Nucleus accumbens (tissue), 56 donors: ENCODE results near the gene HOTAIR.

Experiments
- DNase-seq, 56 donors: peaks; one replicate each; lab custom pipeline; 2025; lab: John Stamatoyannopoulos, UW

The HOTAIR gene

GRCh38 chr12:53965281-53966084 lies 9.3 kb downstream of the HOTAIR start:
- no peak for DNase-seq

- no peak for DNase-seq
Measured at GRCh38 chr12:53964315-53964713, 10.4 kb downstream of the HOTAIR start.

- no peak for DNase-seq
Measured at GRCh38 chr12:53963434-53964314, 11.1 kb downstream of the HOTAIR start.

GRCh38 chr12:53963005-53963404 lies 11.7 kb downstream of the HOTAIR start:
- DNase-seq: no peak

- no peak for DNase-seq
Measured at GRCh38 chr12:53961025-53961761, 13.6 kb downstream of the HOTAIR start.

GRCh38 chr12:53960187-53961024 lies 14.3 kb downstream of the HOTAIR start:
- DNase-seq: no peak

GRCh38 chr12:53959314-53959713 lies 15.4 kb downstream of the HOTAIR start:
- DNase-seq: no peak

- no peak for DNase-seq
Measured at GRCh38 chr12:53958128-53958527, 16.6 kb downstream of the HOTAIR start.

- DNase-seq: no peak
Measured at GRCh38 chr12:53956914-53957536, 17.7 kb downstream of the HOTAIR start.

GRCh38 chr12:53956251-53956887 lies 18.4 kb downstream of the HOTAIR start:
- DNase-seq: no peak

GRCh38 chr12:53955776-53956250 lies 18.9 kb downstream of the HOTAIR start:
- DNase-seq: no peak

- DNase-seq: no peak
Measured at GRCh38 chr12:53955036-53955775, 19.5 kb downstream of the HOTAIR start.

GRCh38 chr12:53954694-53955035 lies 20.1 kb downstream of the HOTAIR start, which contains the start of gene HOXC12:
TSS of gene HOXC12 (plus strand) at chr12:53954903. CDS start at chr12:53954930, 27 bp downstream.
- DNase-seq: no peak

- no peak for DNase-seq
Measured at GRCh38 chr12:53953831-53954693, 20.7 kb downstream of the HOTAIR start.

- DNase-seq: no peak
Measured at GRCh38 chr12:53952871-53953734, 21.7 kb downstream of the HOTAIR start.

- DNase-seq: no peak
Measured at GRCh38 chr12:53952335-53952694, 22.4 kb downstream of the HOTAIR start.
